ENCODE results near the gene FNDC3B.

FNDC3B gene

DNA sequence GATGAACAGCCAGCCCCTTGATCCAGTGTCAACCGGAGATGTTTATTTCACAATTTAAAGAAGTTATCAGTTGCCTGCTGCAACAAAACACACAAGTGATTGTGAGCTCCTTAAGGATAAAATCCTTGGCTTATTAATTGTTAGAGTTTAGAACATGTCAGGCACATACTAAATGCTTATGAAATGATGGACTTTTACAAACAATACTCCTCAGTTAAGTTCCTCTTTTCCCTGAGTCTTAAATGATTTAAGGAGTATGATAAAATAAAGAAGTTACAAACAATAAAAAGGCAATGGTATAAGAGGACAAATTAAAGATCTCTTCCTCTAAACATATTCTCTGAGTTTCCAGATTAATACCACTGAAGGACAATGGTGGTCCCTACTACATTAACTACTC lies 403.2 kb downstream of the FNDC3B start:
- TF ChIP-seq POLR2AphosphoS5 (IDR thresholded peaks at IDR 0.05; ENCODE audit: low read depth, low read length) = no peak
- no peak for TF ChIP-seq SIN3A (IDR thresholded peaks at IDR 0.05; ENCODE audit: borderline replicate concordance, insufficient read depth, low read length)
- no peak for TF ChIP-seq TAF1 (IDR thresholded peaks at IDR 0.05; ENCODE audit: borderline replicate concordance, insufficient read depth, low read length)
- TF ChIP-seq, protein P1, sequence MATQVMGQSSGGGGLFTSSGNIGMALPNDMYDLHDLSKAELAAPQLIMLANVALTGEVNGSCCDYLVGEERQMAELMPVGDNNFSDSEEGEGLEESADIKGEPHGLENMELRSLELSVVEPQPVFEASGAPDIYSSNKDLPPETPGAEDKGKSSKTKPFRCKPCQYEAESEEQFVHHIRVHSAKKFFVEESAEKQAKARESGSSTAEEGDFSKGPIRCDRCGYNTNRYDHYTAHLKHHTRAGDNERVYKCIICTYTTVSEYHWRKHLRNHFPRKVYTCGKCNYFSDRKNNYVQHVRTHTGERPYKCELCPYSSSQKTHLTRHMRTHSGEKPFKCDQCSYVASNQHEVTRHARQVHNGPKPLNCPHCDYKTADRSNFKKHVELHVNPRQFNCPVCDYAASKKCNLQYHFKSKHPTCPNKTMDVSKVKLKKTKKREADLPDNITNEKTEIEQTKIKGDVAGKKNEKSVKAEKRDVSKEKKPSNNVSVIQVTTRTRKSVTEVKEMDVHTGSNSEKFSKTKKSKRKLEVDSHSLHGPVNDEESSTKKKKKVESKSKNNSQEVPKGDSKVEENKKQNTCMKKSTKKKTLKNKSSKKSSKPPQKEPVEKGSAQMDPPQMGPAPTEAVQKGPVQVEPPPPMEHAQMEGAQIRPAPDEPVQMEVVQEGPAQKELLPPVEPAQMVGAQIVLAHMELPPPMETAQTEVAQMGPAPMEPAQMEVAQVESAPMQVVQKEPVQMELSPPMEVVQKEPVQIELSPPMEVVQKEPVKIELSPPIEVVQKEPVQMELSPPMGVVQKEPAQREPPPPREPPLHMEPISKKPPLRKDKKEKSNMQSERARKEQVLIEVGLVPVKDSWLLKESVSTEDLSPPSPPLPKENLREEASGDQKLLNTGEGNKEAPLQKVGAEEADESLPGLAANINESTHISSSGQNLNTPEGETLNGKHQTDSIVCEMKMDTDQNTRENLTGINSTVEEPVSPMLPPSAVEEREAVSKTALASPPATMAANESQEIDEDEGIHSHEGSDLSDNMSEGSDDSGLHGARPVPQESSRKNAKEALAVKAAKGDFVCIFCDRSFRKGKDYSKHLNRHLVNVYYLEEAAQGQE (IDR thresholded peaks at IDR 0.05; ENCODE audit: insufficient read depth in 1 of 2, low read depth in 2 of 2, low read length in 2 of 2) = no peak
- TF ChIP-seq FOXP2 (optimal IDR thresholded peaks at IDR 0.05; ENCODE audit: borderline replicate concordance, extremely low read depth, extremely low read length, insufficient read depth) = no peak

DNA sequence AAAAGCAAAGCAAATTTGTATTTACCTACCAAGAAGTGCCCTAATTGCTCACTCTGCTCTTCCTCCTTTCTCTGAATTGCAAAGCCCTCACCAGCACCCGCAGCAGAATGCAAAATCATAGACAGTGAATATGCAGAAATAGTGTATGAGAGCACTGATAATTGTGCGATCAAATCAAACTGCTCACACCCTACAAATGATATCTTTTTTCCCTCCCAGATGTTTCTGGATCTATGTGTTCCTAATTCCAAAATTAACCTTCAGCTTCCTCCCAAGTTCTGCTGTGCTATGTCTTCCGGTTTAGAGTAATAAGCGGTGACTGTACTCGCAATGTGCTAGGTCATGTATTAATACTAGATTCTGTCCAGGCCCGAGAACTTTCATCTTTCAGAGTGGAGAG lies 405.4 kb downstream of the FNDC3B start:
- no peak for TF ChIP-seq POLR2AphosphoS5 (IDR thresholded peaks at IDR 0.05; ENCODE audit: low read depth, low read length)
- no peak for TF ChIP-seq TAF1 (IDR thresholded peaks at IDR 0.05; ENCODE audit: borderline replicate concordance, insufficient read depth, low read length)
- TF ChIP-seq SIN3A (IDR thresholded peaks at IDR 0.05; ENCODE audit: borderline replicate concordance, insufficient read depth, low read length) = no peak
- TF ChIP-seq FOXP2 (optimal IDR thresholded peaks at IDR 0.05; ENCODE audit: borderline replicate concordance, extremely low read depth, extremely low read length, insufficient read depth) = no peak
- TF ChIP-seq, protein P1 (IDR thresholded peaks at IDR 0.05; ENCODE audit: insufficient read depth in 1 of 2, low read depth in 2 of 2, low read length in 2 of 2) = no peak

DNA sequence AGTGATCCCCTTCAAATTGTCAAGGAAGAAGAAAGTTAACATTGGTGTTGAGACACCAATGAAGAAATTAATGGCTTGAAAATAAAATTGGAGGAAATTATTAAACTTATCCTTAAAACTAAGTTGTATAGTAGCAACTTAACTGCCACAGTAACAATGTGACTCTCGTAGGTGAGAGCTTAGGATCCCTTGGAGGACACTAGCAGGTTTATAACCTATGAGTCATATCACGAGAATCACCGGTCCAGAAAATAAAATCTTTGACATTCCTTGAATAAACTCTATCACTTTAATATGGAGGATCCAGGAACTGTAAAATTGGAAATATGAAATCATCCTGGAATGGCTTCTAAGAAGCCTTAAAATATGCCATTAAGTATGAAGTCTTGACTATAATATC lies 406.8 kb downstream of the FNDC3B start:
- no peak for TF ChIP-seq SIN3A (IDR thresholded peaks at IDR 0.05; ENCODE audit: borderline replicate concordance, insufficient read depth, low read length)
- no peak for TF ChIP-seq TAF1 (IDR thresholded peaks at IDR 0.05; ENCODE audit: borderline replicate concordance, insufficient read depth, low read length)
- no peak for TF ChIP-seq POLR2AphosphoS5 (IDR thresholded peaks at IDR 0.05; ENCODE audit: low read depth, low read length)
- TF ChIP-seq FOXP2 (optimal IDR thresholded peaks at IDR 0.05; ENCODE audit: borderline replicate concordance, extremely low read depth, extremely low read length, insufficient read depth) = no peak
- TF ChIP-seq, protein P1 (IDR thresholded peaks at IDR 0.05; ENCODE audit: insufficient read depth in 1 of 2, low read depth in 2 of 2, low read length in 2 of 2) = no peak

DNA sequence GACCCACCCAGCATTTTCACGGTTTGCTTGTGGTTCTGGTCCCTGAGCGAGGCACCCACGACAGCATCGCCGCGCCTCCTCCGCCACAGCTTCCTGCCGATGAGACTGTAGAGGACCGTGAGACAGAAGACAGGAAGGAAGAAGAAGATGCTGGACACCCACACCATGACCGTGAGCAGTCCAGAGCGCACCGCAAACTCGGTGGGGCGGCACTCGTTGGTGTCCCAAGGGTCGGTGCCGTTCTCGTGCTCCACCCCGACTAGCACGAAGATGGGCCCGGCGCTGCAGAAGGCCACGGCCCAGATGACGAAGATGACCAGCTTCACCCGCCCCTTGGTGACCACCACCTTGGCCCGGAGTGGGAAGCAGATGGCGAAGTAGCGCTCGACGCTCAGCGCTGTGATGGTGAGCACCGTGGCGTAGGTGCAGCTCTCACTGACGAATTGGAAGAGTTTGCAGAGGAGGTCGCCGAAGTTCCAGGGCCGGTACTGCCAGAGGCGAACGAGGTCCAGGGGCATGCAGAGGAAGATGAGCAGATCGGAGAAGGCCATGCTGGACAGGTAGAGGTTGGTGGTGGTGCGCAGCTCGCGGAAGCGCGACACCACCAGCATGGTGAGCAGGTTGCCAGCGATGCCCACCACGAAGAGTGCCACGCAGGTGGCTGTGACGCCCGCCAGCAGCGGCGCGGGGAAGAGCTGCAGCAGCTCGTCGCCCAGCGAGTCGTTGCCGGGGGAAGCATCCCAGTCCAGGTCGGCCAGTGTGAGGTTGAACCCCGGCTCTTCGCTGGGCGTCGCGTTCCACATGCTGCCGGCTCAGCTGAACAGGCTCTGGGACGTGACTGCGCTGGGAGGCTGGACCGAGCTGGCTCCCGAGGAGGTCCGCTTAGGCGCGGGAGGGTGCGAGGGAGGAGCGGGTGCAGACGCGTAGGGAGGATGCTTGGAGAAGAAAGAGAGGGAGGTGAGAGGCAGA lies 408.5 kb downstream of the FNDC3B start, which contains the start of gene GHSR:
Gene GHSR (minus strand): TSS at position 846 of the 969 bp plus-strand sequence. CDS start 43 bp downstream, at position 803.
- TF ChIP-seq, protein P1 (IDR thresholded peaks at IDR 0.05; ENCODE audit: insufficient read depth in 1 of 2, low read depth in 2 of 2, low read length in 2 of 2) = no peak
- TF ChIP-seq FOXP2 (optimal IDR thresholded peaks at IDR 0.05; ENCODE audit: borderline replicate concordance, extremely low read depth, extremely low read length, insufficient read depth) = no peak
- no peak for TF ChIP-seq TAF1 (IDR thresholded peaks at IDR 0.05; ENCODE audit: borderline replicate concordance, insufficient read depth, low read length)
- no peak for TF ChIP-seq POLR2AphosphoS5 (IDR thresholded peaks at IDR 0.05; ENCODE audit: low read depth, low read length)
- TF ChIP-seq SIN3A (IDR thresholded peaks at IDR 0.05; ENCODE audit: borderline replicate concordance, insufficient read depth, low read length) = no peak

All from PFSK-1 (cell line).